ENCODE results near the gene FCHO1. TPM values are rescaled to one million over a fixed set of nuclear protein-coding genes. Genes with fewer than 3 reads are reported as not detected.

FCHO1 gene
- total and polyA plus RNA-seq, 10 of the 15 experiments (the other 5 are each of a cell fraction or from before 2014, with no cell fraction given): 0.14 to 45.8 (median 15.8) TPM

GRCh38 chr19:17739121-17739875, 12.0 kb upstream of the FCHO1 start (continued):
- TF ChIP-seq SKIL (IDR thresholded peaks at IDR 0.05; ENCODE audit: low read depth, poor library complexity, severe bottlenecking) (no peak), MYC (IDR thresholded peaks at IDR 0.05; ENCODE audit: insufficient read depth, insufficient read length, insufficient replicate concordance, low read length, severe bottlenecking) (no peak), FOXM1 (IDR thresholded peaks at IDR 0.05; ENCODE audit: low read depth, low read length) (no peak), POLR2AphosphoS2 (IDR thresholded peaks at IDR 0.05; ENCODE audit: low read depth, low read length) (no peak), NKRF (conservative IDR thresholded peaks at IDR 0.05) (no peak), STAT3 (IDR thresholded peaks at IDR 0.05; ENCODE audit: low read depth, low read length) (no peak), GABPA (IDR thresholded peaks at IDR 0.05; ENCODE audit: low read depth) (no peak), SMAD1 (IDR thresholded peaks at IDR 0.05; ENCODE audit: low read depth, partially characterized antibody) (no peak), HDGF (IDR thresholded peaks at IDR 0.05) (no peak), NBN (IDR thresholded peaks at IDR 0.05) (peak; percentile 80; the same call in 1 of the 2 replicates), SUPT20H (IDR thresholded peaks at IDR 0.05; ENCODE audit: borderline replicate concordance, control insufficient read depth, low read depth, low read length) (no peak), NRF1 (conservative IDR thresholded peaks at IDR 0.05; ENCODE audit: low read depth, low read length) (no peak), NFYA (IDR thresholded peaks at IDR 0.05; ENCODE audit: borderline replicate concordance, low read depth, low read length) (no peak), ELK1 (IDR thresholded peaks at IDR 0.05; ENCODE audit: low read depth, low read length) (no peak), HSF1 (IDR thresholded peaks at IDR 0.05; ENCODE audit: low read depth, low read length) (no peak)
- TF ChIP-seq, protein P1, sequence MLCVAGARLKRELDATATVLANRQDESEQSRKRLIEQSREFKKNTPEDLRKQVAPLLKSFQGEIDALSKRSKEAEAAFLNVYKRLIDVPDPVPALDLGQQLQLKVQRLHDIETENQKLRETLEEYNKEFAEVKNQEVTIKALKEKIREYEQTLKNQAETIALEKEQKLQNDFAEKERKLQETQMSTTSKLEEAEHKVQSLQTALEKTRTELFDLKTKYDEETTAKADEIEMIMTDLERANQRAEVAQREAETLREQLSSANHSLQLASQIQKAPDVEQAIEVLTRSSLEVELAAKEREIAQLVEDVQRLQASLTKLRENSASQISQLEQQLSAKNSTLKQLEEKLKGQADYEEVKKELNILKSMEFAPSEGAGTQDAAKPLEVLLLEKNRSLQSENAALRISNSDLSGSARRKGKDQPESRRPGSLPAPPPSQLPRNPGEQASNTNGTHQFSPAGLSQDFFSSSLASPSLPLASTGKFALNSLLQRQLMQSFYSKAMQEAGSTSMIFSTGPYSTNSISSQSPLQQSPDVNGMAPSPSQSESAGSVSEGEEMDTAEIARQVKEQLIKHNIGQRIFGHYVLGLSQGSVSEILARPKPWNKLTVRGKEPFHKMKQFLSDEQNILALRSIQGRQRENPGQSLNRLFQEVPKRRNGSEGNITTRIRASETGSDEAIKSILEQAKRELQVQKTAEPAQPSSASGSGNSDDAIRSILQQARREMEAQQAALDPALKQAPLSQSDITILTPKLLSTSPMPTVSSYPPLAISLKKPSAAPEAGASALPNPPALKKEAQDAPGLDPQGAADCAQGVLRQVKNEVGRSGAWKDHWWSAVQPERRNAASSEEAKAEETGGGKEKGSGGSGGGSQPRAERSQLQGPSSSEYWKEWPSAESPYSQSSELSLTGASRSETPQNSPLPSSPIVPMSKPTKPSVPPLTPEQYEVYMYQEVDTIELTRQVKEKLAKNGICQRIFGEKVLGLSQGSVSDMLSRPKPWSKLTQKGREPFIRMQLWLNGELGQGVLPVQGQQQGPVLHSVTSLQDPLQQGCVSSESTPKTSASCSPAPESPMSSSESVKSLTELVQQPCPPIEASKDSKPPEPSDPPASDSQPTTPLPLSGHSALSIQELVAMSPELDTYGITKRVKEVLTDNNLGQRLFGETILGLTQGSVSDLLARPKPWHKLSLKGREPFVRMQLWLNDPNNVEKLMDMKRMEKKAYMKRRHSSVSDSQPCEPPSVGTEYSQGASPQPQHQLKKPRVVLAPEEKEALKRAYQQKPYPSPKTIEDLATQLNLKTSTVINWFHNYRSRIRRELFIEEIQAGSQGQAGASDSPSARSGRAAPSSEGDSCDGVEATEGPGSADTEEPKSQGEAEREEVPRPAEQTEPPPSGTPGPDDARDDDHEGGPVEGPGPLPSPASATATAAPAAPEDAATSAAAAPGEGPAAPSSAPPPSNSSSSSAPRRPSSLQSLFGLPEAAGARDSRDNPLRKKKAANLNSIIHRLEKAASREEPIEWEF (IDR thresholded peaks at IDR 0.05; ENCODE audit: insufficient replicate concordance, low read depth, low read length): no peak

All from GM12878 (cell line).